SK-N-SH treated with all-trans-retinoic acid at 6 μM for 48 hours (cell line): ENCODE data around the gene TMPRSS5.

Experiments
- ATAC-seq: fragments of 200-7000 bp; cut with Tn5 transposase; 3 replicates; pipeline ENCODE4 v1.9.1; 2020; ENCODE audit warnings: mild to moderate bottlenecking, moderate library complexity
- ARNTL ChIP-seq: fragments of 450-650 bp; formaldehyde crosslinking; IDR thresholded peaks from 2 replicates; pipeline ENCODE4 v1.5.0; 2020; ENCODE audit warnings: low read depth, mild to moderate bottlenecking, moderate library complexity, borderline replicate concordance
- BACH2 ChIP-seq: fragments of 250-450 bp; sonication (Bioruptor Pico); IDR thresholded peaks from 2 replicates; pipeline ENCODE4 v1.9.0; 2021; ENCODE audit warnings: mild to moderate bottlenecking, borderline replicate concordance
- CREB5 ChIP-seq: fragments of 250-450 bp; sonication (Bioruptor Pico); IDR thresholded peaks from 2 replicates; pipeline ENCODE4 v1.5.1; 2020; ENCODE audit warnings: low read depth, mild to moderate bottlenecking, moderate library complexity
- CSDC2 ChIP-seq: fragments of 250-450 bp; sonication (Bioruptor Pico); IDR thresholded peaks from 2 replicates; pipeline ENCODE4 v1.5.0; 2020; ENCODE audit warnings: mild to moderate bottlenecking, moderate library complexity
- GLIS3 ChIP-seq: fragments of 250-450 bp; sonication (Bioruptor Pico); IDR thresholded peaks from 2 replicates; pipeline ENCODE4 v1.5.0; 2020; ENCODE audit warnings: mild to moderate bottlenecking, moderate library complexity
- OSR1 ChIP-seq: fragments of 250-450 bp; sonication (Bioruptor Pico); IDR thresholded peaks from 2 replicates; pipeline ENCODE4 v1.8.0; 2022; ENCODE audit warnings: moderate library complexity, mild to moderate bottlenecking, inconsistent platforms
- PPARA ChIP-seq: fragments of 250-450 bp; sonication (Bioruptor Pico); IDR thresholded peaks from 2 replicates; pipeline ENCODE4 v1.5.0; 2020; ENCODE audit warnings: mild to moderate bottlenecking, borderline replicate concordance
- RARB ChIP-seq: fragments of 250-450 bp; sonication (Bioruptor Pico); IDR thresholded peaks from 2 replicates; pipeline ENCODE4 v1.8.0; 2021; ENCODE audit warnings: mild to moderate bottlenecking, moderate library complexity
- SNAI2 ChIP-seq: fragments of 250-450 bp; sonication (Bioruptor Pico); IDR thresholded peaks from 2 replicates; pipeline ENCODE4 v1.5.0; 2020; ENCODE audit warnings: mild to moderate bottlenecking, moderate library complexity
- TCF4 ChIP-seq: fragments of 250-450 bp; sonication (Bioruptor Pico); IDR thresholded peaks from 2 replicates; pipeline ENCODE4 v1.8.0; 2021; ENCODE audit warnings: mild to moderate bottlenecking, moderate library complexity, borderline replicate concordance
- TOX ChIP-seq: fragments of 250-450 bp; sonication (Bioruptor Pico); IDR thresholded peaks from 2 replicates; pipeline ENCODE4 v1.8.0; 2021; ENCODE audit warnings: mild to moderate bottlenecking, moderate library complexity, borderline replicate concordance
- ZC3H10 ChIP-seq: fragments of 250-450 bp; sonication (Bioruptor Pico); IDR thresholded peaks from 2 replicates; pipeline ENCODE4 v1.5.1; 2021; ENCODE audit warnings: mild to moderate bottlenecking, moderate library complexity
- ZFP3 ChIP-seq: fragments of 250-450 bp; sonication (Bioruptor Pico); IDR thresholded peaks from 2 replicates; pipeline ENCODE4 v1.5.0; 2020; ENCODE audit warnings: mild to moderate bottlenecking, moderate library complexity
- ZFP30 ChIP-seq: fragments of 450-650 bp; formaldehyde crosslinking; IDR thresholded peaks from 2 replicates; pipeline ENCODE4 v1.5.0; 2022; ENCODE audit warnings: mild to moderate bottlenecking, moderate library complexity
- ZNF565 ChIP-seq: fragments of 450-650 bp; formaldehyde crosslinking; conservative IDR thresholded peaks from 2 replicates; pipeline ENCODE4 v1.5.0; 2020; ENCODE audit warnings: low read depth, mild to moderate bottlenecking, moderate library complexity
- ZNF70 ChIP-seq: fragments of 450-650 bp; formaldehyde crosslinking; IDR thresholded peaks from 2 replicates; pipeline ENCODE4 v1.5.0; 2020; ENCODE audit warnings: mild to moderate bottlenecking, moderate library complexity
- TF ChIP-seq, protein P1 (sequence below): fragments of 250-450 bp; sonication (Bioruptor Pico); IDR thresholded peaks from 2 replicates; pipeline ENCODE4 v1.5.0; 2020; ENCODE audit warnings: mild to moderate bottlenecking, moderate library complexity
- TF ChIP-seq, protein P2 (sequence below): fragments of 250-450 bp; sonication (Bioruptor Pico); IDR thresholded peaks from 2 replicates; pipeline ENCODE4 v1.8.0; 2021; ENCODE audit warnings: low read depth, mild to moderate bottlenecking, moderate library complexity, borderline replicate concordance
- TF ChIP-seq, protein P3 (sequence below): fragments of 250-450 bp; sonication (Bioruptor Pico); IDR thresholded peaks from 2 replicates; pipeline ENCODE4 v1.8.0; 2020; ENCODE audit warnings: mild to moderate bottlenecking, moderate library complexity, borderline replicate concordance

The TMPRSS5 gene

GRCh38 chr11:113701491-113701890, 4.6 kb downstream of the TMPRSS5 start:
- TF ChIP-seq ZNF70 (CRISPR knock-in tag) (no peak), TOX (CRISPR knock-in tag) (no peak), ARNTL (CRISPR knock-in tag) (no peak), PPARA (no peak), OSR1 (no peak), ZFP3 (CRISPR knock-in tag) (no peak), TCF4 (CRISPR knock-in tag) (no peak), GLIS3 (no peak)
- TF ChIP-seq, protein P1, sequence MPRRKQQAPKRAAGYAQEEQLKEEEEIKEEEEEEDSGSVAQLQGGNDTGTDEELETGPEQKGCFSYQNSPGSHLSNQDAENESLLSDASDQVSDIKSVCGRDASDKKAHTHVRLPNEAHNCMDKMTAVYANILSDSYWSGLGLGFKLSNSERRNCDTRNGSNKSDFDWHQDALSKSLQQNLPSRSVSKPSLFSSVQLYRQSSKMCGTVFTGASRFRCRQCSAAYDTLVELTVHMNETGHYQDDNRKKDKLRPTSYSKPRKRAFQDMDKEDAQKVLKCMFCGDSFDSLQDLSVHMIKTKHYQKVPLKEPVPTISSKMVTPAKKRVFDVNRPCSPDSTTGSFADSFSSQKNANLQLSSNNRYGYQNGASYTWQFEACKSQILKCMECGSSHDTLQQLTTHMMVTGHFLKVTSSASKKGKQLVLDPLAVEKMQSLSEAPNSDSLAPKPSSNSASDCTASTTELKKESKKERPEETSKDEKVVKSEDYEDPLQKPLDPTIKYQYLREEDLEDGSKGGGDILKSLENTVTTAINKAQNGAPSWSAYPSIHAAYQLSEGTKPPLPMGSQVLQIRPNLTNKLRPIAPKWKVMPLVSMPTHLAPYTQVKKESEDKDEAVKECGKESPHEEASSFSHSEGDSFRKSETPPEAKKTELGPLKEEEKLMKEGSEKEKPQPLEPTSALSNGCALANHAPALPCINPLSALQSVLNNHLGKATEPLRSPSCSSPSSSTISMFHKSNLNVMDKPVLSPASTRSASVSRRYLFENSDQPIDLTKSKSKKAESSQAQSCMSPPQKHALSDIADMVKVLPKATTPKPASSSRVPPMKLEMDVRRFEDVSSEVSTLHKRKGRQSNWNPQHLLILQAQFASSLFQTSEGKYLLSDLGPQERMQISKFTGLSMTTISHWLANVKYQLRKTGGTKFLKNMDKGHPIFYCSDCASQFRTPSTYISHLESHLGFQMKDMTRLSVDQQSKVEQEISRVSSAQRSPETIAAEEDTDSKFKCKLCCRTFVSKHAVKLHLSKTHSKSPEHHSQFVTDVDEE: no peak
- TF ChIP-seq, protein P2, sequence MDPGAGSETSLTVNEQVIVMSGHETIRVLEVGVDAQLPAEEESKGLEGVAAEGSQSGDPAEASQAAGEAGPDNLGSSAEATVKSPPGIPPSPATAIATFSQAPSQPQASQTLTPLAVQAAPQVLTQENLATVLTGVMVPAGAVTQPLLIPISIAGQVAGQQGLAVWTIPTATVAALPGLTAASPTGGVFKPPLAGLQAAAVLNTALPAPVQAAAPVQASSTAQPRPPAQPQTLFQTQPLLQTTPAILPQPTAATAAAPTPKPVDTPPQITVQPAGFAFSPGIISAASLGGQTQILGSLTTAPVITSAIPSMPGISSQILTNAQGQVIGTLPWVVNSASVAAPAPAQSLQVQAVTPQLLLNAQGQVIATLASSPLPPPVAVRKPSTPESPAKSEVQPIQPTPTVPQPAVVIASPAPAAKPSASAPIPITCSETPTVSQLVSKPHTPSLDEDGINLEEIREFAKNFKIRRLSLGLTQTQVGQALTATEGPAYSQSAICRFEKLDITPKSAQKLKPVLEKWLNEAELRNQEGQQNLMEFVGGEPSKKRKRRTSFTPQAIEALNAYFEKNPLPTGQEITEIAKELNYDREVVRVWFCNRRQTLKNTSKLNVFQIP (CRISPR knock-in tag): no peak
- no peak for ATAC-seq

- TF ChIP-seq ZFP30: no peak
- ATAC-seq: no peak
Measured at GRCh38 chr11:113698515-113698914, 7.6 kb downstream of the TMPRSS5 start.

GRCh38 chr11:113697756-113698407, 8.2 kb downstream of the TMPRSS5 start:
- TF ChIP-seq BACH2 (CRISPR knock-in tag): no peak
- TF ChIP-seq CSDC2 (CRISPR knock-in tag): no peak
- TF ChIP-seq SNAI2 (CRISPR knock-in tag): no peak
- no peak for TF ChIP-seq ZFP3 (CRISPR knock-in tag)
- no peak for TF ChIP-seq PPARA
- no peak for TF ChIP-seq ZNF565 (CRISPR knock-in tag)
- no peak for TF ChIP-seq TOX (CRISPR knock-in tag)
- no peak for ATAC-seq

DNA sequence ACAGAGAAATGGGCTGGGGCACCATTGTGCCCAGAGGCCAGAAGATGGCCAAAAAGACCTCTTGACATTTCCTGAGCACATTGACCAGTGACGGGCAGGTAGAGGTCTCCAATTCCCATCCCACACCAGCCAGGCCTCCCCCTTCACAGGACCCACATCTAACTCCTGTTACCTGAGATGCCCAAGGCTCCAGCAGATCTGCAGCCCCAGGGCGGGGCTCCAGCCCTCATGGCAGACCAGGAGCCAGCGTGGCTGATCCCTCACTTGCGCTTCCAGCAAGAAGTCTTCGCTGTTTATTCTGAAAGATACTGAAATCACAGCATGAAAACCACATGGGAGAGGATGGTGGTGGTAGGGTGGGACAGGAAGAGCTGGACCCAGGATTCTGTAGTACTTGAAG, 9.0 kb downstream of the TMPRSS5 start:
- TF ChIP-seq ZNF565 (CRISPR knock-in tag) (no peak), GLIS3 (no peak), OSR1 (no peak), CSDC2 (CRISPR knock-in tag) (no peak), PPARA (no peak), ZNF70 (CRISPR knock-in tag) (no peak), ZFP30 (no peak), RARB (no peak), ZC3H10 (CRISPR knock-in tag) (no peak), CREB5 (CRISPR knock-in tag) (no peak)
- TF ChIP-seq, protein P2 (CRISPR knock-in tag): no peak
- no peak for ATAC-seq

DNA sequence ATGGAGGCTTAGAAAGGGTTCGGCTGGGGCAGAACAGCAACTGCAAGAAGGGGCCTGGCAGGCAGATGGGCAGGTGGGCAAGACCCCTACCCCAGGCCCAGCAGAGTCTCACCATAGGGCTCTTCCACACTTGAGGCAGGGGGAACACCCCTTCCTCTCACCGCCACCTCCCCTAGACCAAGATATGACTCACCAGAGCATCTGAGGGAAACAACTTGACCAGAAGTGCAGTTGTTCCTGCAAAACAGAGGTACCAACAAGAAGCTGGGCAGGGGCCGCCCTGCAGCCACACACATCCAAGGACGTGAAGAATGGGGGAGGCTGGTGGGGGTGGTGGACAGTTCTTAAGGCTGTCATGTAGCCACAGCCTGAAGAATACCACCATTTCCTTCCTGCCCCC, 10.9 kb downstream of the TMPRSS5 start:
- TF ChIP-seq, protein P1: no peak
- TF ChIP-seq OSR1 (no peak), ZFP3 (CRISPR knock-in tag) (no peak), GLIS3 (no peak), SNAI2 (CRISPR knock-in tag) (no peak)
- TF ChIP-seq, protein P3, sequence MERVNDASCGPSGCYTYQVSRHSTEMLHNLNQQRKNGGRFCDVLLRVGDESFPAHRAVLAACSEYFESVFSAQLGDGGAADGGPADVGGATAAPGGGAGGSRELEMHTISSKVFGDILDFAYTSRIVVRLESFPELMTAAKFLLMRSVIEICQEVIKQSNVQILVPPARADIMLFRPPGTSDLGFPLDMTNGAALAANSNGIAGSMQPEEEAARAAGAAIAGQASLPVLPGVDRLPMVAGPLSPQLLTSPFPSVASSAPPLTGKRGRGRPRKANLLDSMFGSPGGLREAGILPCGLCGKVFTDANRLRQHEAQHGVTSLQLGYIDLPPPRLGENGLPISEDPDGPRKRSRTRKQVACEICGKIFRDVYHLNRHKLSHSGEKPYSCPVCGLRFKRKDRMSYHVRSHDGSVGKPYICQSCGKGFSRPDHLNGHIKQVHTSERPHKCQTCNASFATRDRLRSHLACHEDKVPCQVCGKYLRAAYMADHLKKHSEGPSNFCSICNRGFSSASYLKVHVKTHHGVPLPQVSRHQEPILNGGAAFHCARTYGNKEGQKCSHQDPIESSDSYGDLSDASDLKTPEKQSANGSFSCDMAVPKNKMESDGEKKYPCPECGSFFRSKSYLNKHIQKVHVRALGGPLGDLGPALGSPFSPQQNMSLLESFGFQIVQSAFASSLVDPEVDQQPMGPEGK (CRISPR knock-in tag): no peak
- TF ChIP-seq, all 23 proteins: peak for 0

More for the DNA sequence above, 10.9 kb downstream of the TMPRSS5 start:
- ATAC-seq: no peak
